DND-41 (cell line): Measurements from ENCODE around the gene ABHD4.

Experiments
- CTCF ChIP-seq: IDR thresholded peaks from 2 replicates; pipeline ENCODE4 v1.5.1; 2012; ENCODE audit warnings: borderline replicate concordance, low read length, moderate library complexity, mild to moderate bottlenecking; ENCODE audit not compliant: poor library complexity, severe bottlenecking; ENCODE audit errors: extremely low read depth
- EZH2 ChIP-seq: IDR thresholded peaks from 3 replicates; pipeline ENCODE4 v1.6.1; 2012; ENCODE audit warnings: borderline replicate concordance, low read depth, mild to moderate bottlenecking, moderate library complexity, low read length, inconsistent platforms; ENCODE audit not compliant: severe bottlenecking

- no peak for TF ChIP-seq CTCF
- TF ChIP-seq EZH2, result no peak
Observed at GRCh38 chr14:22567437-22567836, 30.7 kb upstream of the ABHD4 start.
